Activated CD4-positive, alpha-beta T cell treated with anti-CD3 and anti-CD28 coated beads for 24 hours (primary cell): ENCODE data around the gene BMPR1B.
"Not testable (repeated sequence)": the region's sequence is repeated elsewhere in the genome, so short reads cannot be mapped to it uniquely, and the experiment has no call there.

ENCODE experiments used
- DNase-seq, 2 donors: peaks; one replicate each; pipeline ENCODE4 v3.0.0-alpha.2; 2020; ENCODE audit warnings: low read depth in 2 of 2

BMPR1B gene

GRCh38 chr4:95091272-95091671 lies 333.5 kb downstream of the BMPR1B start:
- no peak for DNase-seq

- DNase-seq, result no peak
Measured at GRCh38 chr4:95092766-95093165, 335.0 kb downstream of the BMPR1B start.

- DNase-seq, result no peak
Measured at GRCh38 chr4:95093460-95093859, 335.7 kb downstream of the BMPR1B start.

DNA sequence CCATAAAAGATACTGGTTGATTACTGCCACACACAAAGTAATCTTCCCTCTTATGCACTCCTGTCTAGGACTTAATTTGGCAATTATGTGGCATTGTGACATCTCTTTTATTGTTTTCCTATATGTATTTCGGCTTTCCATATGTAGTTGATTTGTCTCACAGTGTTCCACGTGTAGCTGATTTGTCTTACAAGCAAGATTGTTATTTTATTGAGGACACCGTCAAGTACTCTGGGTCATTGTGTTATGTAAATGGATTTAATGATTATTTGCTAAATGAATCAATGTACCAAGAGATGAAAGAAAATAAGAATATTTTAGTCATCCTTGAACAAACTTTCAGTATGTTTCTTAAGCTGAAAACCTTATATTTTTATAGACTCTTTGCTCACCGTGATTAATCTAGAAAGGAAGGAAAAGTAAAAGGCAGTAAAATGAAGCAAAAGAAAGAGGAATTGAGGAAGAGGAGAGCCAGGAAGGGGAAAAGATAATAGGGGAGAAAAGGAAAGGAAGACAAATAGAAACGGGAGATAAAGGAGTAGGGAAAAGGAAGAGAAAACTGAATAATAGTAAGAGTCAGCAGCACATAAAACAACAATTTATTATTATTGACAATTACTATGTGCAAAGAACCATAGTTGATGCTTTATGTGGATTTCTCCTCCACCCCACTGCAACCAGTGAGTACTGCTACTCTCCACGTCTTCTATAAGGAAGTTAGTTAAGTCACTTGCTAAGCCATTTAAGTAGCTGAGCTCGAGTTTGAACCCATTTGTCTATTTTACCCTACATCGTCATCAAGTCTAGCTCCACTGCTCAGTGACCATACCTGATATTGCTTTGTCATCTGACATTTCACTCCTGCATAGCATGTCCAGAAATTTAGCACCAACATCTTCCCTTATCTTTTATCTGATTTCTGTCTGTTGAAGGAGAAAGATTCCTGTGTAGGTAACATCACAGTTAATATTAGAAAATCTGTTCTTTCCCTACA lies 336.5 kb downstream of the BMPR1B start:
- no peak for DNase-seq

DNA sequence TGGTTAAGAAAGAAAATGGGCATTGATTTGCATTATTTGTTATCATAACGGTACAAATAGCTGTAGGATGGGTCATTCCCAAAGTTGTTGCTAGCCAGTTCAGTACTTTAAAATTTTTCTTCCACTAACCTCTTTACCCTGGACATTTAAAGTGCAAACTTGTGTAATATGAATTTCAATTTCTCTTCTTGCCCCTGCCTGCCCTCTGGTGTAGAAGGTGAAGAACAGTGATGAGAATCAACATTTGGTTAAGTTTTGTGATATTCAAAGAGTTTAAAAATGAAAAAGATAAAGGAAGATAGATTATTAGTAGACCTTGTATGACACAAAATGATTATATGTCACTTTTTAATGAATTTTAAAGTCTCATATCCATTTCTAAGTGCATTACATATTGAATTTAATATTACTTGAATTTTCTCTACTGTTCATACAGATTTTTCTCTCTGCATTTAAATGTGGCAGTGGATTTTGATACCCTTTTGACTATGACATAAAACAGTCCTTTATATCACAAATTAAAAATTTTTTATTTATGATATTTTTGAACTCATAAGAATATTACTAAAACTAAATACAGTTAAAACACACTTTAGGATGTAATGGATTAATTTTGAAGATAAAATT lies 337.7 kb downstream of the BMPR1B start:
- DNase-seq, result no peak

GRCh38 chr4:95102162-95102790 lies 344.5 kb downstream of the BMPR1B start:
- DNase-seq, result no peak

DNA sequence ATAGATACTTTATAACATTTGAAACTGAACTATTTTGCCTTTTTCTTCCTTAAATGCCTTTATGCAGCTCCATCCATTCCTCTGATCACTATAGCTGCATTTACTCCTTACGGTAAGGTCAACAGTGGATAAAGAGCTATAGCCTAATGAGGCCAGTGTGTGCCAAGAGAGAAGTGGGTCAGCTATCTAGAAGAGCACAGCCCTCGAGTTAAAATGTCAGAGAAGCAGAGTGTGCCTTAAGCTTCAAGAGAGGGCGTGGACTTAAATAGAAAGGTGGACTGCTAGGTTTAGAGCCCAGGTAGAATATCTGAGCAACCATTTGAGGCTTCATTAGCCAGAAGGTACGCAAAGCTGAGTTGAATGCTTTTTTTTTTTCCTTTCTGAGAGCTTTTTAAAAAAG lies 347.4 kb downstream of the BMPR1B start:
- no peak for DNase-seq

GRCh38 chr4:95105983-95106382 lies 348.2 kb downstream of the BMPR1B start:
- DNase-seq, result no peak

DNA sequence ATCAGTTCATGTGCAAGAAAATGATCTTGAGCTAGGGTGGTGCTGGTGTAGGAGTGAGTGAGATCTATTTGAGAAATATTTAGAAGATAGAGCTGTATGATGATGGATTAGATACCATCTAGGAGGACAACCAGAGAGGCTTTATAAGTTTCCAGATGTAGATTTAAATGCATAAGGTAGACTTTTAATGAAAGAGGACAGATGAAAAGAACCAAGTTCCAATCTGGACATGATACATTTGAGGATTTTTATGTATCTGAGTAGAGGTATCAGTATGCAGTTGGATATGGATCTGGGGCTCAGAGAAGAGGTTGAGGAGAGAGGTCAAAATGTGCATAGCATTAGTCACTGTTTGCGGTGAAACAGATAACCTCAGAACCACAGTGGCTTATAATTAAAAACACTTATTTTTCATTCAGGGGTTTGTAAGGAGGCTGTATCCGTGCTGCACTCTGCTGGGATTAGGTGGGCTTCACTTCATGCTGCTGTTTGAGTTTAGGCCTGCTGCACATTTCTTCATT lies 348.7 kb downstream of the BMPR1B start:
- DNase-seq, result no peak

GRCh38 chr4:95107004-95107403 lies 349.2 kb downstream of the BMPR1B start:
- DNase-seq, result no peak

DNA sequence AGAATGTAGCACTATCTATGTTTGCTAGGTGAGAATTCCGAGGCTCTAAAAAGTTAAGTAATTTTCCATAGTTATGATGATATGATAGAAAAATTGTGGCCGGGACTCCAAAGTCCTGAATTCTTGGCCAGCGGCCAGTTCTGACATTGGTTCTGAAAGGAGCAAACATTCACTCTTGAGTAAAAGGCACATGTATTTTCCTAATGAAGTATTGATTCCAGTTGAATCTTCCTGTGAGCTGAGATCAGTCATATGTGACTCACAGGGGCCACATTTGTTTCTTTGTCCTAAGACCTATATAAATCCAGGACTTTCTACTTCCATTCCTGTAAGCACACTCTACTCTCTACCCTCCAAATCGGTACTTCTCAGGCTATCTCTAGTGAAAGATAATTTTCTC lies 349.9 kb downstream of the BMPR1B start:
- DNase-seq, result no peak

GRCh38 chr4:95108883-95109421 lies 351.2 kb downstream of the BMPR1B start:
- no peak for DNase-seq

GRCh38 chr4:95114521-95114920 lies 356.8 kb downstream of the BMPR1B start:
- DNase-seq, result no peak

GRCh38 chr4:95118497-95118896 lies 360.7 kb downstream of the BMPR1B start:
- DNase-seq, result no peak

DNA sequence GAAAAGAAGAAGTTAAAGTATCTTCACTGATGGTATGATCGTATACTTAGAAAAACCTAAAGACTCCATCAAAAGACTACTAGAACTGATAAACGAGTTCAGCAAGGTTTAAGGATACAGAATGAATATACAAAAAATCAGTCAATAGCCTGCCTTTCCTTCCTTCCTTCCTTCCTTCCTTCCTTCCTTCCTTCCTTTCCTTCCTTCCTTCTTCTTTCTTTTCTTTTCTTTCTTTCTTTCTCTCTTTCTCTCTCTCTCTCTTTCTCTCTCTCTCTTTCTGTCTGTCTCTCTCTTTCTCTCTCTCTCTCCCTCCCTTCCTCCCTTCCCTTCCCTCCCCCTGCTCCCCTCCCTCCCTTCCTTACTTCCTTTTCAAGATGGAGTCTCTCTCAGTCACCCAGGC lies 362.7 kb downstream of the BMPR1B start:
- DNase-seq, result no peak

- DNase-seq, result no peak
Measured at GRCh38 chr4:95122001-95122400, 364.2 kb downstream of the BMPR1B start.

DNA sequence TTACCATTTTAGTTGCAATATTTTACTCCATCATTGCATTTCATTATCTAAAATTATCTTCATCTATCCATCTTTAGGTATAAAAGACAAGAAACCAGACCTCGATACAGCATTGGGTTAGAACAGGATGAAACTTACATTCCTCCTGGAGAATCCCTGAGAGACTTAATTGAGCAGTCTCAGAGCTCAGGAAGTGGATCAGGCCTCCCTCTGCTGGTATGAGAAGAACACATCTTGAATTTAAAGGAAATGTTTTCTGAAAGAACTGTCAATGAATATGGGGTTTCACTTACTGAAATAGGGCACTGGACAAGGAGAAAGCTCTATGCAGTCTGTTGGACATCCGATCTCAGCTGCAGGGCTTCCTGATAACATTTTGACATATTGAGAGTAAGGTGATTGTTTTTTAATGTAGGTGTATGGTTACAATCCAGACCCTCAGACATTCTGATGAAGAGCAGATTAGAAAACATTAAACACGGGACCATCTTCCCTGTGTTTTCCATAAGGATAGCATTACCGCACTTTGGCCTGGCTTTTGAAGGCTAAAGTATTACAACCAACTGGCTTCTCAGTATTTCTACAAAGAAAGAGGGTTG lies 367.2 kb downstream of the BMPR1B start:
- DNase-seq, result no peak

GRCh38 chr4:95129031-95129430 lies 371.3 kb downstream of the BMPR1B start:
- no peak for DNase-seq

DNA sequence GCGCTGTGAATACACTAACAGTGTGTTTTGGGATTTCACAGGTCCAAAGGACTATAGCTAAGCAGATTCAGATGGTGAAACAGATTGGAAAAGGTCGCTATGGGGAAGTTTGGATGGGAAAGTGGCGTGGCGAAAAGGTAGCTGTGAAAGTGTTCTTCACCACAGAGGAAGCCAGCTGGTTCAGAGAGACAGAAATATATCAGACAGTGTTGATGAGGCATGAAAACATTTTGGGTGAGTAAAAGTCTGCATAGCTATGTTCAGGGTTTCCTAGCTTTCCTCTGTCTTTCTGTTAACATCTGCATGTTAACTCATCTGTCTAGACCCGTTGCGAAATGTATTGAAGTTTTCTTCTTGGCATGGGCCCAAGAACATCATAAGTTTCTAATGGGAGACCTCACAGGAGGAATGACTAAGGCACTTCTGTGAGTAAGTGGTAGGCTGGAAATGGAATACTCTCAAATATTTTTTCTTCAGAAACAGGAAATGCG lies 372.1 kb downstream of the BMPR1B start:
- DNase-seq, result no peak

GRCh38 chr4:95134016-95134415 lies 376.3 kb downstream of the BMPR1B start:
- not testable (repeated sequence) for DNase-seq

GRCh38 chr4:95139424-95139823 lies 381.7 kb downstream of the BMPR1B start:
- DNase-seq, result not testable (repeated sequence)
